ENCODE results near the gene NRAP.
"Not testable (repeated sequence)": the region's sequence is repeated elsewhere in the genome, so short reads cannot be mapped to it uniquely, and the experiment has no call there.

The NRAP gene

DNA sequence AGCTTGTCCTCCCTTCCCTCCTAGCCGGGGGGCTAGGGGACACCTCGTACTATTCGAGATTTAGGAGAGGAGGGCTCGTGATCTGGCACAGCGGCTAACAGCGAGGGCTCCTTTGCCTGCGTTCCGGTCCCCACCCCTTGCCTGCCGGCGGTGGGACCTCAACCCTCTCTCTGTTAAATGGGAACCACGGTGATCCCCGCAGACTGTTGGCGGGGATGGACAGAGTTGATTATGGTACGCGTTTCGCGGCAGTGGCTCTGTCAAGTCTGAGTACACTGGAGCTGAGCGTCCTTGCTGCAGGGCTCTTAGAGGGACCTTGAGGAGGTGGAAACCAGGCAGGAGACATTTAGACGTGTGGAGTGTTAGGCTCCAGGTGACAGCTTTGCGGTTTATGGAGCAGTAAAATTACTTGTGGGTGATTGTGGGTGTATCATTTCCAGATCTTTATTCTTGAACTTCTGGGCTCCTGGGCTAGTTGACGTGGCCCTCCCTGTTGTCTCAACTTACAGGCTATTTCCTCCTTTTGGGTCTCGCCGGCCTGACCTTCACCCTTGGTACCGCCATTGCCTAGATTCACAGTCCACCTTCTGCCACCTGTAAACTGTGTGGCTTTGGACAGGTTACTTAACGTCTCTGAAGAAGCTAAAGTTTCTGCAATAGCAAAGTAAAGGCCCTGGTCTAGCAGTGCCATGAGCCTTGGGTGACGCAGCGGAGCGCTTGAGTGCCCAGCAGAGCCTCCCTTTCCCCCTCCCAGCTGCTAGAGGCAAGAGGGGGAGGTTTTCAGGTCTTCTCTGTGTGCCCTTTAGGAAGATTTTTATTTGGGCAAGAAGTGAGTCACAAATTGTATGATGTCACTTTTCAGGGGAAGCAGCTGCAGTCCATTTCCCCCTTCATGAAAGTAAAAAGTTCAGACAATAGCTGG is 16.6 kb upstream of the NRAP start:
- peak; percentile 17 for DNase-seq

DNA sequence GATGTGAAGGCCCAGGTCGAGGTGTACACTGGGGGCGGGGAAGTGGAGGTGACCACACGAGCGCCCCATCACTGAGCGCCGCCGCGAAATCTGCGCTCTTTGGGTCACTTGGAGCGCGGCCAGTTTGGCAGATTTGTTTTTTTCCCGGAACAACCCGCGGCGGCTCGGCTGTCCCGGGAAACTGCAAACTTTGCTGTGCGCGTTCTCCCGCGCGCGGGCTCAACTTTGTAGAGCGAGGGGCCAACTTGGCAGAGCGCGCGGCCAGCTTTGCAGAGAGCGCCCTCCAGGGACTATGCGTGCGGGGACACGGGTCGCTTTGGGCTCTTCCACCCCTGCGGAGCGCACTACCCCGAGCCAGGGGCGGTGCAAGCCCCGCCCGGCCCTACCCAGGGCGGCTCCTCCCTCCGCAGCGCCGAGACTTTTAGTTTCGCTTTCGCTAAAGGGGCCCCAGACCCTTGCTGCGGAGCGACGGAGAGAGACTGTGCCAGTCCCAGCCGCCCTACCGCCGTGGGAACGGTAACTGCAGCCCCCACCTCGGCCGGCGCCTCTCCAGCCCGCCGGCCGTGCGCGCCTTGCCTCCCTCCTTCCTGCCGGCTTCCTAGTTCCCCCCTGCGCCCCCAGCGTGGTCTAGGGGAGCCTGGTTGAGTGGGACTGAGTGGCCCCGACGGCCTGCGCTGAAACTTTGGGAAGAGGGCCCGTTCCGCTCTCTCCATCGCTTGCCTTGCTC is 15.8 kb upstream of the NRAP start, which contains the start of gene CASP7:
CASP7 (plus strand) TSS at position 450 of the 727 bp plus-strand sequence. CDS start 17,582 bp downstream, outside the sequence.
- DNase-seq, result peak; percentile 74

DNA sequence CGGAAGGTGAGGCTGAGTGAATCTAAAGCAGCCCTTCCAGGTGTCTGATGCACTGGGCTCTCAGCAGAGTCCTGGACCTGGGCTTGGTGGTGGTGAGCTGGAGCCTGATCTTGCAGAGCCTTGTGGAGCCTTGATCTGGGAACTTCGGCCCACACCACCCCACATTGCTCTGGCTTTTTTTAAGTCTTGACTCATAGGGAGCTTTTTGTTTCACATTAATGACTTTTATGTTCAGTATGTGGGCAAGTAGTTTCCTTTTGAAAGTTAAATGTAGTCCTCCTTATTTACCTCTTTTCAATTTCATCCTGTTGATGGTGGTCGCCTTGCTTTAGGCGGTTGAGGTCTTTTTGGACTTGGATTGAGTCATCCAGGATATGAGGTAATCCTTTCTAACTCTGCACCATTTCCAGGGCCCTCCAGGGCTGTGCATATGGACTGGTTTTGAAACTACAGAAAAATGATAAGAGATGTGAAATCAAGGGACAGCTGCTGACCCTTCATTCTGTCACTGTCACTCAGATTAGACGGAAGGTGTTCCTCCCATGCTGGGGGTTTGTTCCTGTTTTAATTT is 2.9 kb upstream of the NRAP start:
- no peak for DNase-seq

DNA sequence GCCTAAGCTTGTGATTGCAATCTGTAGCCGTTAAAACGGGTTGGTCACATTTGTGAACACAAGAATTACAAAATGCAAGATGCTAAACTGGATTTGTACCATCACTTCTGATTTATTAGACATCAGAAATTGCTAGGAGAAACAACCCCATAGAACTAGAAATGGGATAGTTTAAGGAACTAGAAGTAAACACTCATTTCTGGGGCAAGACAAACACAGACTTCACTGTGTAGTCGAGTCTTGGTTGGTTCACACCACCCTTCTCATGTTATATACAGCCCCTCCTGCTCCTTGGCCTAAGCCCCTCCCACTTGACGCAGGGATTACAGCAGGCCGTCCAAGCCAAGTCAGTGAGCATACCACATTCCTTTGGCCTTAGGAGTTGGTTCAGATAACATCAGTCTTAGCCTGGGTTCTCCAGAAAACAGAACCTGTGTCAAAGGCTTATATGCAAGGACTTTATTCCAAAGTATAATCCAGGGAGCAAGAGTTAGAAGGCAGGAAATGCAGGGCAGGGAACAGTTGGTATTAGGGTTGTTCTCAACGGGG is 2.0 kb upstream of the NRAP start:
- DNase-seq, result no peak

DNA sequence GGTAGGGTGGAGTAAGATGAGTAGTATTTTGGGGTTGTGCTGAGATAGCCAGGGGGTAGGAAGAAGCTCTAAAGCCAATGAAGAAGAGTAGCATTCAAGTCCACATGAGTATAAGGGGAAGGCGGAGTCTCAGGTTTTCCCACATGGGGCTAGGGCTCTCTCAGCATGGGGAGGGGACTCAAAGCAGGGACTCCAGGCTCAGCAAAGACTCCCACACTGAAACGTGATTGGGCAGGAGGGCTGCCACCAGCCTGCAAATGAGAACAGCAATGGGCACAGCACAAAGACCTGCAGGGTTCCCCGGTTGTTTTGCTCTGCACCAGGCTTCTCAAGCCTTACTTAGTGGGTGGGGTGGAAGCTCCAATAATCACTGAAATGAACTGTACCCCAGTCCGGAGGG is 1.5 kb upstream of the NRAP start:
- DNase-seq, result no peak

DNA sequence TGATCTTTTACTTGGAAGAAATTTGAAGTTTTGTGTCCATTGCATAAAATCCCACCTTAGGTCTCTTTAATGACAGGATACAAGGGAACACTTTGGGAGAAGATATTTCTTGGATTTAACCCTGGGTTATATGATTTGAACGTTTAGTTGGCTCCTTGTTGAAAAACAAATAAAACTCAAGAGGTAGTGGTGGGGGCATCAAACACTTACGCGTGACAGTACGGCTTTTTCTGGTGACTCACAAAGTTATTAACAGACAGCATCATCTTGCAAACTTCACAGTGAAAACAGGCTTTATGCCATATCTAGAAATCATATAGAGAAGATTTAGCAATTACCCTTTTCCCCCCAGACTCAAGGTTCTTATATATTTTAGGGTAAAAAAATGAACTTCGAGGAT is 699 bp downstream of the NRAP start:
- DNase-seq, result no peak

DNA sequence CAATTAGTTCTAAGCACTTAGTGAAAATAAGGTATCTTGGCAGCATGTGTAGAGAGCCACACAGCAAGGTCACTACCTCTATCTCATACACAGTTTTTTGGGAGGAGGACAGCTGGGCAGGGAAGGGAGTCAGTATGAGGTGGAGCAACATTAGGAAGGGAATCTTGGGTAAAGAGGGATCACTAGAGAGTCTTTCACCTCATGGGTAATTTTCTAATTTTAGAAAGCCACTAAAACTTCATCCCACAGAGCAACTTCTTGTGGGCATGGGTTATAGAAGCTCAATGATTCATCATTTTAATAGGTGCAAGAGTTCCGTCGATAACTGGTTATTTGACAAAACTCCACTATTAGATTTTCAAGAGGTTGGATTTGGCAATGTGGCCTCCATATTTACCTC is 2.5 kb downstream of the NRAP start:
- no peak for DNase-seq

DNA sequence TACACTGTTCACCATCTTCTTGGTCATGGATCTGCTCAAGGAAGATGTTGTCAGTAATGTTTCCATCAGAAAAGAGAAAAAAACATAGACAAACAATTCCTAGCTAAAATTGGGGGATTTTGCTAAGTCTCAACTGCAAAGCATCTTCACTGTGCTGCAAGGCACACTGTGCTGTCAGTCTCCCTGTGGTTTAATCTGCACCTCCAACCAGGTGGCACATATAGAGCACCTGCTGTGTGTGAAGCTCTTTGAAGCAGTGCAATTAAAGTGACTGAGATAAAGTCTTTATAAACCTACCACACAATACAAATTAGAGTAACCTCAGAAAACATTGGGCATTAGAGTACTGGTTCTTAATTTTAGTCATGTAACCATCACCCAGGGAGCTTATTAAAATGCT is 6.3 kb downstream of the NRAP start:
- DNase-seq, result no peak

DNA sequence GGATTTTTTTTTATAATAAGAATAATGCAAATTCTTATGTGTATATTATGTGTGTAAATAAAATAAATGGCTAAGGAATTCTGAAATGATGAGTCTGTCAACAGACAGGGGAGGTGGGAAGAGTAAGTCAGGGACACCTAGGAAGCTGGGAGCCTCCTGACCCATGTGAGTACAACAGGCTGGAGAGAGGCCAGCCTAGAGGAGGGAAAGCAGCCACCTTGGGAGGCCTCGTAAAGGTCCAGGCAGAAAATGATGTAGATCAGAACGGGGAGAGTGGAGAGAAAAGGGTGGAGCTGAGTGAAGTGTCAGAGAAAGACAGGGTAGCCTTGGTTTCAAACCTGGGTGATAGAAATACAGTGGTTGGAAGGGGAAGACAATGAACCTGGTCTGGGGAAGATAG is 6.9 kb downstream of the NRAP start:
- no peak for DNase-seq

DNA sequence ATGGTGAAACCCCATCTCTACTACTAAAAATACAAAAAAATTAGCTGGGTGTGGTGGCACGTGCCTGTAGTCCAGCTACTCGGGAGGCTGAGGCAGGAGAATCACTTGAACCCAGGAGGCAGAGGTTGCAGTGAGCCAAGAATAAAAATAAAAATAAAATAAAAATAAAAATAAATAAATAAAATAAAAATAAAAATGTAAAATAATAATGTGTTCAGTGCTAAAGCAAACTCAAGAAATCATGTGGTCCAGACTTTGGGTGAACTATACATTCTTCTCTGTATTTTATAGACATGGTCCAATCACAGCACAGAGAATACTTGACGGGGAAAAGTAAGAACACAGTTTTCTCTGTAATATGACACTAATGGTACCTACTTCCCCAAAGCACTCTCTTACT is 11.4 kb downstream of the NRAP start:
- not testable (repeated sequence) for DNase-seq

DNA sequence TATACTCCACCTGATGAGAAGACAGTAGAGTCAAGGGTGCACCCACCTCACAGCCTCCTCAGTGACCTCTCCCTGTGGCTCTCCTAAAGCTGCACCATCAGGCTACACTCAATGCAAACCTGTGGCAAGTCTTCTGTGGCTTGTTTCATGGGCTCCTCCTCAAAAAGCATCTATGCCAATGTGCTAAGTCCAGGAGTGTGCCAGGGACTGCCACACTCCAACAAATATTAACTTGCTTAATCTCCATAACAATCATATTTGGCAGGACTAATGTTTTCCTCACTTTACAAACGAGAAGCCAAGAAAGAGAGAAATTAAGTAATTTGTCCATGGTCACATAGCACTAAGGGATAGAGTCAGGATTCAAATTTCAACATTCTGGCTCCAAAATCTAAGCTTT is 11.9 kb downstream of the NRAP start:
- no peak for DNase-seq

DNA sequence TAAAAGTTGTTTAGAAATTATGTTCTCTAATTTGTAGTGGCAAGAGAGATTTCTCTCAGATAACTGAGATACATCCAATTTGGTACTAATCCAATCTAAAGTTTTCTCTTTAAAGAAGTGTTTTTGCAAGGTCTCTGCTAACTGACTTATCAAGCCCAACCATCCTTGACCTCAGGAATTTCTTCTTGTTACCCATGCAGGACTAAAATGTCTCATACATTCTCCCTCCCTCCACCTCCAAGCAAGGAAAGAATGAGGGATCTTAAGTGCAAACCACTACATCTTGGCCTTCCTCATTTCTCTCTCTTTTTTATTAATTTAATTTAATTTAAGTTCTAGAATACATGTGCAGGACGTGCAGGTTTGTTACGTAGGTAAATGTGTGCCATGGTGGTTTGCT is 12.8 kb downstream of the NRAP start:
- no peak for DNase-seq

DNA sequence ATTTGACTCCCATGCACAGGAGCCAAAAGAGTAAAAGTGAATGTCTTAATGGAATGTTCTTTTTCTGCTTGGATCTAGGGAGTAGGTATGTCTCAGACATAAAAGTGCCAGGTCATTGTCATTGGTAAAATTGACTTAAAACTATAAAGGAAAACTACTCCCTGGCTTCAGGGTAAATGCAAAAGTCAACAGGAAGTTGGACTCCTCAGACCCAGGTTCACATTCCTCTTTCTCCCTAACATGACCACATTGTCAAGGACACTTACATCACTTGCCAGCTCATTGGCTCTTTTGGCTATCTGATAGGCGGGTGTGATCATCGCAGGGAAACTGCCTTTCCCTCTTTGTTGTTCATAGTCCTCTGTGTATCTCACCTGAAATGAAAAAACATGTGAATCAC is 13.7 kb downstream of the NRAP start:
- no peak for DNase-seq

DNA sequence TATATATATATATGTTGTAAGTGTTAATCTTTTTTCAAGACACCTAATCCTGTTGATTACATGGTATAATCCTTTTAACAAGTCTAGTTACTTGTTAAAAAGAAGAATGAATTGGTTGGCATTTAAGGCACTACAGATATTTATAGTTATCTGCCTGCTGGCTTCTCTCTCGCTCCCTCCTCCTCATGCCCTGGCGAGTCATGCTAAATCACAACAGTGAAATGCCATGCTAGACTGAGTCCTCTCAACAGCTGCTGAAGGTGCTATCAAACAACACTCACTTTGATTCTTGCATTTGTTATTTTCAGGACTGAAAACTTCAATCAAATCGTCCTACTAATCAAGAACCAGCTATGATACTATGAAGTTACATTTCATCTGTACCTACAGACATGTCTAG is 15.4 kb downstream of the NRAP start:
- DNase-seq, result no peak

DNA sequence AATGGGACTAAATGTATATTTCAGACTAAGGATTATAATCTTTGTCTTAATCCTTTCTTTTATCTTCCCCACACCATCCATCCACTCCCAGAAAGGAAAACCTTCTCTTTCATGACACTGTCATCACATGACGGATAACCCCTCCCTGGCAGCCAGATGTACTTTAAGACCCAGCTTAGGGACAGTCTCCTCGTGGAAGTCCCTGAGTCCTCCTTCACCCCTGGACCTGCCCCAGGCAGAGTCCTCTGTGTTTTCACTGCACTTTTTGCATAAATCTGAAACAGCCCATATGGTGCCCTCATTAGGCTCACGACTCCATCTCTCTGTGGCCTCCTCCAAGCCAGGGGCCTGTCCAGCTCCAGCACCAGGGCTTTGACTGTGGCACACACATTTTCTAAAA is 16.0 kb downstream of the NRAP start:
- DNase-seq, result no peak

DNA sequence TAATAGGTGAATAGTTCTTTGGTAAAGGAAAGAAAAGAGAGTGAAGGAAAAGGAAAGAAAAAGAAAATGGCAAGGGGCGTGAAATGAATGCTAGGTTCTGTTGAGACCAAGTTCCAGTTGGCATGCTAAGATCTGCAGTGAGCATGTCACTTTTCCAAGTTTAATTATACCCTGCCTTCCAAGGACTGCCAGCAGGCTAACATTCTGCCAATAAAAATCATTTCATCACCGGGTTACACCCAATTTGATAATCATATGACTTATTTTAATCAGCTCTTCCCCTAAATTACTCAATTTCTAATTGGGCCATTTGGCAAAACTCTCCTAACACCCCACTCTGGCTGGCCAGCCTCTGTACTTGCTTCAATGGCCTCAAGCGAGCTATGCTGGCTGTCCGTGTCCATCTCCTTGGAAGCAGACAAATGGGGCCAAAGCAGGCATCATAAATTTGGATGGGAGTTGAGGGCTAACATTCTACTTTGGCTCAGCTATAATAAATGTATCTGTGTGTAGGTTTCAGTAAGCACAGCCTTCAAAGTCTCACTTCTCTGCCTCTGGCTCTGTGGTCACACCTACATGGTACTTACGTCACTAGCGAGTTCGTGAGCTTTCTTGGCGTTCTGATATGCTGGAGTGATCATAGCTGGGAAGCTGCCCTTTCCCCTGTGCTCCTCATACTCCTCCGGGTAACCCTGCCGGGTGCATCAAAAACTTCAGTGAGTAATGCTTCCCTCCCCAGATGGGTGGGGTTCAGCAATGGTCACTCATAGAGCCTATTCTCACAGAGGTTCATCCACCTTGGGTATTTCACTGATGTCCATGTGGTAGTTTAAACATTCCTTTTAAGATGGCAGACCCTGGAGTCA is 17.3 kb downstream of the NRAP start:
- DNase-seq, result no peak

DNA sequence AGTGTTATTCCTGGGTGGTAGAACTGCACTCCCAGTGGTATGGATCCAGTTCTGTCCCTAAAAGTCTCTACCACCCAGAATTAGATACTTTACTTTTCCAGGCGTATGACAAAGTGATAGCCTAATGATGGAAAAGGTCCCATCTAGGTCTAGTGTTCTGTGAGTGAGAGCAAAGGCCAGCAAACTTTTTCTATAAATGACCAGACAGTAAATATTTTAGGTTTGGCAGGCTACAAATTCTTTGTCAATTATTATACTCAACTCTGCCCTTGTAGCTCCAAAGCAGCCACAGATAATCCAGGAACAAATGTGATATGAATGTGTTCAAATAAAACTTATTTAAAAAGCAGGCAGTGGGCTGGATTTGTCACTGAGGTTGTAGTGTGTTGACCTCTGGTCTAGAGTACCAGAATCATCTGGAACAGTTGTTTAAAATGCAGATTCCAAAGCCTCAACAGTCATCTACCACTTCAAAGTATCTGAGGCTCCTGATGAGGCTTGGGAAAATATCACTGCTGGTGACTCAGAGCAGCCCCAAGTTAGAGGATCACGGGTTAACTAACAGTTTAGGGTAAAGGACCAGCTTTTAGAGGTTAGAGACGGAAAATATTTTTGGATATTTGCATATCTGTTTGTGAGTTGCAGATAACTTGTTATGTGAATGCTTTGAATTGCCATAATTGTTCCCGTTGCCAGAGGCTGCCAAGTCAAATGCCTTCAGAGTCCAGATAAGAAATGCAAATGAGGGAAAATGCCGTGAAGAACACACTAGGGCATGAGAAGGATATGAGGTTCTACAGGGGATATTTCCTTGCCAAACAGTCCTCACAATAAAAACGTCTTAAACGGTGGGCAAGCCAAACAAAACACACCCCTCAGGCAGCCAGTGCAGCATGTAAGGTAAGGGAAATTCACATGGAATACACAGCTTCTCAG is 19.4 kb downstream of the NRAP start:
- no peak for DNase-seq

DNA sequence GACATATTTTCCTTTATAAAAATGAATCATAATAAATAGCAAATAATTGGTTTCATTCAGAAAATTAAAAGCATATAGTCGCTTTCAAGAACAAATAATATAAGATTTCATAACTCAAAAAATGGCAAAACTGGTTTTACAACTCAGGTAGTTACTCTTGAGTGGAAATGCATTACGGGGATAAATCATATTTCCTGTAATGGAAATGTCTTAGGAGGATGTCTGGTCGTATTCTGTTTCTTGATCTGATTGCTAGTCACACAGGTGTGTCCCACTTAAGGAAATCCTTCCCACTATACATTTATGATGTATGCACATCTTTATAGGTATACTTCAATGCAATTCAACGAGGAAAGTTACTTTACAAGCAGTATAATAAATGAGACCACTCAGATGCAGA is 20.7 kb downstream of the NRAP start:
- DNase-seq, result no peak

DNA sequence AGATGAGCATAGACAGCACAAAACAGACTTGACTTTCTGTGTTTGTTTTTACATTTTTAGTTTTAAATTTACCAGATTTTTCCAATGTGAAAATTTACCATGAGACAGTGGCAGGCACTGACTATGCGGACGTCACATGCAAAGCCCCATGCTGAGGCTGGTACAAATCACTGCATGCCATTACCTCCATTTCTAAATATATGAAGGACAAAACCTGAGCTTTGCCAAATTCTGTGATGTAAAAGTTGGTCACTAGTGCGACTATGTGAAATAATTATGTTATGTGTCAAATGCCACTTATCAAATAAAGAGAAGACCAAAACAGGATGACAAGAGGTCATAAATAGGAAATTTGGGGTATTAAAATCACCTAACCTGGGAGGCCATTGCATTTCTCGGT is 22.1 kb downstream of the NRAP start:
- no peak for DNase-seq

DNA sequence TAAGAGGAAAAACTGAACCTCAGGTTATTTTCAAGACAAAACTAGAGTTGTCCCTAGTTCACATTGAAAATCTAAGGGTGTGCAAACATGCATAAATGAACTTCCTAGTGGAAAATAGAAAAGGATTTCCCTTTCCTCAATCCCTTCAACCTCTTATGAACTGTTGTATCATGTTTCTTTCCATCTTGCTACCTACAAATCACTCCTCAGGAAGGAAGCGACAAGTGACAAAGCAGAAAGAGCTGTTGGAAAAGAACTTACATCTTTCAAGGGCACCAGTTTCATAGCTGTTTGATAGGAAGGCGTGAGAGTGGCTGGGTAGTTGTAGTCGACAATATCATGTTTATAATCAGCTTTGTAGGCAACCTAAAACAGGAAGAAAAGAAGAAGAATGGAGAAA is 23.9 kb downstream of the NRAP start:
- no peak for DNase-seq

DNA sequence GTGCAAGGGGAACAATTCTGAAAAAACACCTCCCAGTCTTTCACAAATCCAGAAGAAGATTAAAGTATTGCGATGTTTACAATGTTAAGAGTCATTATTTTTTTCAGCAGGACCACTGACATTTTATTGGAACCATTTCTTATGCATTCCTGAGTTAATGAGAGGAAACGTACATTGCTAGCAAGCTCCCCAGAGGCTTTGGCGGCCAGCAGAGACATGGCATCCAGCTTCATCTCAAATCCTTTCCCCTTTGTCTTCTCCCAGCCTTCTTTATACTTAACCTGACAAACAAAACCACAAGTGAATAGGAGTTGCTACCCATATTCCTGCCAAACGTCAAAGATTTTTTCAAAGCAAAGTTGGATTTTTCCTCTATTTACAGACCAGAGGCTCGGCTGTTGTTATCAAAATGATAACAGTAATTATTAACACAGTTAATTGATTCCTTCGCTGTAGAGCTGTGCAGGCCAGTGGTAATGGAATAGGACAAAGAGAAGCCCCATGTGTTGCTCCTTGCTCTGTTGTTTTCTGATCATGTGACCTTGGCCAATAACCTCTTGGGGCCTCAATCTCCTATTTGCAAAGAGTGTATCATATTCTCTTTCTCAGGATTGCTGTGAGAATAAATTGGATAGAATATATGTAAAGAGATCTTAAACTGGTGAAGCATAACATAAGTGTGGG is 32.0 kb downstream of the NRAP start:
- no peak for DNase-seq
